ENCODE results near the gene FHOD1.
A peak's percentile ranks its signal among the peaks of the same experiment; 100 is the strongest.

Gene FHOD1

GRCh38 chr16:67200491-67200890 is 46.8 kb downstream of the FHOD1 start:
- TF ChIP-seq CTCF (IDR thresholded peaks at IDR 0.05; ENCODE audit: low read depth, low read length, missing control alignments): no peak
- DNase-seq (ENCODE audit: extremely low read depth, low read depth): no peak
- no peak overlapping the region for H3K4me3 ChIP-seq (replicated peaks; ENCODE audit: low read depth, low read length)

GRCh38 chr16:67199808-67200198 is 47.5 kb downstream of the FHOD1 start:
- no peak for TF ChIP-seq CTCF (IDR thresholded peaks at IDR 0.05; ENCODE audit: low read depth, low read length, missing control alignments)
- H3K4me3 ChIP-seq (replicated peaks; ENCODE audit: low read depth, low read length): no peak overlapping the region

DNA sequence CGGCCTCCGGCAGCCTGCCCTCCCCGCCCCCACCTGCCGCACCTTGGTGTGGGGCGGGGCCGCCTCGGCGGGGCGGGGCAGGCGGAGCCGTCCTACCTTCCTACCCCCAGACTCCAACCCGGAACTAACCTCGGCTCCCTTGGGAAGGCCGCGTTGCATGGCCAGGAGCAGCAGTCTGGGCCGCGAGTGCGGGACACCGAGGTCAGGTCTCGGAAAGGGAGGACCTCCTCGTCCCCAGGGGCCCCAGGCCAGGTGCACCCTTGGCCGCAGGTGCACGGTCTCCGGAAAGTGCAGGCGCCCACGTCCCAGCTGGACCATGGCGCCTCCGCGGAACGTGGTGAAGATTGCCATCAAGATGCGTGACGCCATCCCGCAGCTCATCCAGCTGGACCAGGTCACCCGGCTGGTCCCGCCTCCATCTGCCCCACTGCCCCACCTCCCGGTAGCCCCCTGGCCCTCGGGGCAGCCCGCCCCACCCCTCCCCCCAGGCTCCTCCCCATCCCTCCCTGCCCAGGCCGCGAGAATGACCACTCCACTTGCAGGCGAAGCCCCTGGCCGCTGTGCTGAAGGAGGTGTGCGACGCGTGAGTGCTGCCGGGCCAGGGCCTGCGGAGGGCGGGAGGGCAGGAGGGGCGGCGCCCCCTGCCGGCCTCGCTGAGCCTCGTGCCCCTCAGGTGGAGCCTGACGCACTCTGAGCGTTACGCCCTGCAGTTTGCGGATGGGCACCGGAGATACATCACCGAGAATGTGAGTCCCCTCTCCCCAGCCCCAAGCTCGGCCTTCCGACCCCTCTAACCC is 48.1 kb downstream of the FHOD1 start, which contains the start of gene ELMO3:
ELMO3 (plus strand) TSS at position 121 of the 797 bp plus-strand sequence; CDS start at position 317, 196 bp downstream.
- H3K4me3 ChIP-seq (replicated peaks; ENCODE audit: low read depth, low read length): no peak within 1 kb of the TSS

More at GRCh38 chr16:67199808-67200198, 47.5 kb downstream of the FHOD1 start:
- DNase-seq (ENCODE audit: extremely low read depth, low read depth): no peak

GRCh38 chr16:67198238-67198734 is 49.0 kb downstream of the FHOD1 start:
- no peak for DNase-seq (ENCODE audit: extremely low read depth, low read depth)
- peak; percentile 67 for TF ChIP-seq CTCF (IDR thresholded peaks at IDR 0.05; ENCODE audit: low read depth, low read length, missing control alignments)
- no peak overlapping the region for H3K4me3 ChIP-seq (replicated peaks; ENCODE audit: low read depth, low read length)

More for the DNA sequence above, 48.1 kb downstream of the FHOD1 start, which contains the start of gene ELMO3:
- TF ChIP-seq CTCF (IDR thresholded peaks at IDR 0.05; ENCODE audit: low read depth, low read length, missing control alignments): peak; percentile 36
- DNase-seq (ENCODE audit: extremely low read depth, low read depth): no peak

DNA sequence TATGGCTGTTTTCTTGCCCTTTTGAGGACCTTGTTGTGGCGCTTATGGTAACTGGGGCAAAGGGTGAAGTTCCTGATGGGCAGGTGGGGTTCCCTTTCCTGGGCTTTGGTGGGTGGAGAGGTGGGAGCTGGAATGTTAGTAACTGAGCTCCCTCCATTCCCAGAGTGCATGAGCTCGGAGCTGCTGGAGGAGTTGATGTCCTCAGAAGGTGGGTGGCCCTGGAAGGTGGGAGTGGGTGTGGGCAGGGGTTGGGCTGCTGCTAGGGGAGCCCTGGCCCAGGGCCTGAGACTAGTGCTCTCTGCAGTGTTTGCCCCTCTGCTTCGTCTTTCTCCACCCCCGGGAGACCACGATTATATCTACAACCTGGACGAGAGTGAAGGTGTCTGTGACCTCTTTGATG is 49.6 kb downstream of the FHOD1 start:
- no peak for DNase-seq (ENCODE audit: extremely low read depth, low read depth)
- no peak overlapping the region for H3K4me3 ChIP-seq (replicated peaks; ENCODE audit: low read depth, low read length)
- TF ChIP-seq CTCF (IDR thresholded peaks at IDR 0.05; ENCODE audit: low read depth, low read length, missing control alignments): no peak

- no peak for DNase-seq (ENCODE audit: extremely low read depth, low read depth)
- no peak for TF ChIP-seq CTCF (IDR thresholded peaks at IDR 0.05; ENCODE audit: low read depth, low read length, missing control alignments)
- no peak overlapping the region for H3K4me3 ChIP-seq (replicated peaks; ENCODE audit: low read depth, low read length)
These were observed 50.4 kb downstream of the FHOD1 start for GRCh38 chr16:67196881-67197280.
